Astrocyte (in vitro differentiated cells and primary cell): ENCODE measurements around the gene SH3BP5L.

Source experiments
- EZH2 ChIP-seq: IDR thresholded peaks from 2 replicates; pipeline ENCODE4 v1.6.1; 2012; ENCODE audit warnings: mild to moderate bottlenecking, low read length, inconsistent platforms; ENCODE audit not compliant: insufficient read depth
- TF ChIP-seq, protein P1 (sequence below): IDR thresholded peaks from 2 replicates; pipeline ENCODE4 v1.5.1; 2011; ENCODE audit warnings: low read depth, mild to moderate bottlenecking, inconsistent platforms, low read length, moderate library complexity; ENCODE audit not compliant: insufficient read depth

DNA sequence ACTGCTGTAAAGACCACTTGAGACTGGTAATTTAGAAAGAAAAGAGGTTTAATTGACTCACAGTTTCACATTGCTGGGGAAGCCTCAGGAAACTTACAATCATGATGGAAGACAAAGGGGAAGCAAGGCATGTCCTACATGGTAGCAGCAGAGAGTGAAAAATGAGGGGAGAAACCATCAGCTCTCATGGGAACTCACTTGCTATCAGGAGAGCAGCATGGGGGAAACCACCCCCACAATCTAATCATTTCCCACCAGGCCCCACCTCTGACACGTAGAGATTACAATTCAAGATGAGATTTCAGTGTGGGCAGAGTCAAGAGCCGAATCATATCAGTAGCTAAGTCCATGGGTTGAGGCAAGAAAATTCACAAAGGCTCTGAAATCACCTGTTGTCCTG lies 46.4 kb downstream of the SH3BP5L start:
- TF ChIP-seq, protein P1, sequence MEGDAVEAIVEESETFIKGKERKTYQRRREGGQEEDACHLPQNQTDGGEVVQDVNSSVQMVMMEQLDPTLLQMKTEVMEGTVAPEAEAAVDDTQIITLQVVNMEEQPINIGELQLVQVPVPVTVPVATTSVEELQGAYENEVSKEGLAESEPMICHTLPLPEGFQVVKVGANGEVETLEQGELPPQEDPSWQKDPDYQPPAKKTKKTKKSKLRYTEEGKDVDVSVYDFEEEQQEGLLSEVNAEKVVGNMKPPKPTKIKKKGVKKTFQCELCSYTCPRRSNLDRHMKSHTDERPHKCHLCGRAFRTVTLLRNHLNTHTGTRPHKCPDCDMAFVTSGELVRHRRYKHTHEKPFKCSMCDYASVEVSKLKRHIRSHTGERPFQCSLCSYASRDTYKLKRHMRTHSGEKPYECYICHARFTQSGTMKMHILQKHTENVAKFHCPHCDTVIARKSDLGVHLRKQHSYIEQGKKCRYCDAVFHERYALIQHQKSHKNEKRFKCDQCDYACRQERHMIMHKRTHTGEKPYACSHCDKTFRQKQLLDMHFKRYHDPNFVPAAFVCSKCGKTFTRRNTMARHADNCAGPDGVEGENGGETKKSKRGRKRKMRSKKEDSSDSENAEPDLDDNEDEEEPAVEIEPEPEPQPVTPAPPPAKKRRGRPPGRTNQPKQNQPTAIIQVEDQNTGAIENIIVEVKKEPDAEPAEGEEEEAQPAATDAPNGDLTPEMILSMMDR, result no peak
- TF ChIP-seq EZH2, result no peak
